Keratinocyte (primary cell): ENCODE data around the gene ZNF423. TPM values are rescaled to one million over a fixed set of nuclear protein-coding genes. Genes with fewer than 3 reads are reported as not detected.

Source experiments
- DNase-seq: peaks from one replicate; pipeline ENCODE4 v3.0.0-alpha.2; 2011; ENCODE audit warnings: low read depth, missing footprints, low spot score
- FAIRE-seq: peaks from 2 replicates; lab custom pipeline; 2011; peaks lifted over from hg19 to GRCh38; lab: Jason Lieb, UNC
- H2AFZ ChIP-seq: 2 replicates; pipeline ENCODE4 v1.6.0; 2012; ENCODE audit warnings: low read length, control low read depth, inconsistent platforms; ENCODE audit not compliant: control insufficient read depth
- H3K27ac ChIP-seq: 2 replicates; pipeline ENCODE4 v1.5.1; 2011; ENCODE audit warnings: low read length; ENCODE audit not compliant: control insufficient read depth, insufficient read depth
- H3K27me3 ChIP-seq: 3 replicates; pipeline ENCODE4 v1.6.0; 2011; ENCODE audit warnings: low read length; ENCODE audit not compliant: control insufficient read depth, insufficient read depth; ENCODE audit errors: extremely low read depth
- H3K36me3 ChIP-seq, 2 experiments: 2 replicates in 1 of 2; 3 replicates in 1 of 2; pipeline ENCODE4 v1.5.1; 2011; ENCODE audit warnings: low read length in 2 of 2, mild to moderate bottlenecking in 1 of 2; ENCODE audit not compliant: control insufficient read depth in 2 of 2, insufficient read depth in 2 of 2; ENCODE audit errors: extremely low read depth in 1 of 2
- H3K4me1 ChIP-seq: 3 replicates; pipeline ENCODE4 v1.5.1; 2011; ENCODE audit warnings: low read length; ENCODE audit not compliant: control insufficient read depth, insufficient read depth; ENCODE audit errors: extremely low read depth
- H3K4me2 ChIP-seq: 3 replicates; pipeline ENCODE4 v1.6.0; 2011; ENCODE audit warnings: low read depth, low read length; ENCODE audit not compliant: control insufficient read depth, insufficient read depth; ENCODE audit errors: extremely low read depth
- H3K4me3 ChIP-seq, 3 experiments: fragments of 200-600 bp in 1 of 3; sonication (generic) in 1 of 3; 2 replicates in 2 of 3; 3 replicates in 1 of 3; pipeline ENCODE4 v1.5.1; 2011 to 2016; ENCODE audit warnings: low read length in 3 of 3, mild to moderate bottlenecking in 3 of 3, control low read depth in 2 of 3, inconsistent platforms in 1 of 3, low read depth in 1 of 3, mixed read lengths in 1 of 3, mixed run types in 1 of 3, moderate library complexity in 1 of 3; ENCODE audit not compliant: control insufficient read depth in 2 of 3, insufficient read depth in 2 of 3; ENCODE audit errors: extremely low read depth in 1 of 3
- H3K79me2 ChIP-seq: 2 replicates; pipeline ENCODE4 v1.6.0; 2012; ENCODE audit warnings: low read length; ENCODE audit not compliant: control insufficient read depth, insufficient read depth
- H3K9ac ChIP-seq: 3 replicates; pipeline ENCODE4 v1.6.0; 2011; ENCODE audit warnings: low read length; ENCODE audit not compliant: control insufficient read depth, insufficient read depth; ENCODE audit errors: extremely low read depth
- H3K9me1 ChIP-seq: 3 replicates; pipeline ENCODE4 v1.6.0; 2011; ENCODE audit warnings: low read length; ENCODE audit not compliant: control insufficient read depth, insufficient read depth; ENCODE audit errors: extremely low read depth
- H3K9me3 ChIP-seq: 2 replicates; pipeline ENCODE4 v1.5.1; 2012; ENCODE audit warnings: low read depth, low read length; ENCODE audit not compliant: control insufficient read depth
- H4K20me1 ChIP-seq: 3 replicates; pipeline ENCODE4 v1.6.0; 2011; ENCODE audit warnings: low read length; ENCODE audit not compliant: control insufficient read depth, insufficient read depth; ENCODE audit errors: extremely low read depth
- CTCF ChIP-seq, 3 experiments: IDR thresholded peaks in 1 of 3; conservative IDR thresholded peaks in 1 of 3; optimal IDR thresholded peaks in 1 of 3; 2 replicates in 2 of 3; 3 replicates in 1 of 3; pipeline versions ENCODE3 to v1.5.1; 2011; ENCODE audit warnings: low read length in 3 of 3, mild to moderate bottlenecking in 3 of 3, moderate library complexity in 2 of 3, control low read depth in 1 of 3, inconsistent platforms in 1 of 3; ENCODE audit not compliant: insufficient read depth in 2 of 3; ENCODE audit errors: extremely low read depth in 1 of 3
- EZH2 ChIP-seq: IDR thresholded peaks from one replicate; pipeline ENCODE4 v1.6.1; 2012; ENCODE audit warnings: inconsistent platforms, mild to moderate bottlenecking, low read length, moderate library complexity
- dilution Hi-C: fragments of 300-500 bp; cut with MboI; formaldehyde crosslinking; loops from one replicate; pipeline ENCODE4 v1.7.0; 2020; ENCODE audit warnings: low sequenced_read_pairs; ENCODE audit not compliant: extremely low pct_ligation_motif_present
- polyA plus RNA-seq, 5 experiments: library from polyadenylated mRNA; depleted of rRNA in 3 of 5; stranded (reverse) in 3 of 5; stranded (forward) in 1 of 5; unstranded in 1 of 5; fragments of >200 nt; gene quantifications; 1 replicate in 1 of 5; 2 replicates in 3 of 5; 3 replicates in 1 of 5; pipeline versions ENCODE4 v1.2.1 to v1.2.3, GENCODE V29; 2011 to 2012; ENCODE audit warnings: missing spikeins in 2 of 5, low read depth in 1 of 5, low replicate concordance in 1 of 5

The ZNF423 gene
- polyA plus RNA-seq, 1 donor (not counting 4 experiments of a cell fraction or from before 2014, with no cell fraction given): 0.05 TPM

GRCh38 chr16:49524216-49524946 is 331.5 kb downstream of the ZNF423 start:
- H3K4me1 ChIP-seq: no peaks in the 10 kb centered on the region
- TF ChIP-seq EZH2 (no peak), CTCF (optimal IDR thresholded peaks at IDR 0.05 in 1 of 3, IDR thresholded peaks at IDR 0.05 in 1 of 3, conservative IDR thresholded peaks at IDR 0.05 in 1 of 3; ENCODE audit: extremely low read depth in 1 of 3, insufficient read depth in 2 of 3, low read length in 3 of 3) (no peak)
- no peaks in the 10 kb centered on the region for H3K79me2 ChIP-seq
- no peak overlapping the region for H3K9ac ChIP-seq
- no peaks in the 10 kb centered on the region for H3K9me3 ChIP-seq
- no peaks in the 10 kb centered on the region for H4K20me1 ChIP-seq
- H3K9me1 ChIP-seq: no peaks in the 10 kb centered on the region
- no peaks in the 10 kb centered on the region for H3K27me3 ChIP-seq
- DNase-seq (no peak), FAIRE-seq (no peak)
- dilution Hi-C loops: no loop called here
- H3K4me3 ChIP-seq: no peak overlapping the region
- H3K4me2 ChIP-seq: no peak overlapping the region
- H3K27ac ChIP-seq: no peak overlapping the region
- H3K36me3 ChIP-seq: no peaks in the 10 kb centered on the region
- no peak overlapping the region for H2AFZ ChIP-seq

GRCh38 chr16:49523435-49524159 is 332.3 kb downstream of the ZNF423 start:
- dilution Hi-C loops: no loop called here
- no peak for FAIRE-seq
- Histone ChIP-seq H3K4me2 (no peak overlapping the region), H3K9me1 (no peaks in the 10 kb centered on the region), H3K79me2 (no peaks in the 10 kb centered on the region), H3K36me3 (no peaks in the 10 kb centered on the region), H3K27me3 (no peaks in the 10 kb centered on the region), H4K20me1 (no peaks in the 10 kb centered on the region), H3K9ac (no peak overlapping the region), H3K4me3 (no peak overlapping the region), H3K9me3 (no peaks in the 10 kb centered on the region), H3K4me1 (no peaks in the 10 kb centered on the region), H2AFZ (no peak overlapping the region), H3K27ac (no peak overlapping the region)
- DNase-seq: no peak
- TF ChIP-seq EZH2: no peak
- TF ChIP-seq CTCF (optimal IDR thresholded peaks at IDR 0.05 in 1 of 3, IDR thresholded peaks at IDR 0.05 in 1 of 3, conservative IDR thresholded peaks at IDR 0.05 in 1 of 3; ENCODE audit: extremely low read depth in 1 of 3, insufficient read depth in 2 of 3, low read length in 3 of 3): no peak
